C4-2B (cell line): Measurements from ENCODE around the gene FARSB.
"Not testable (repeated sequence)": the region's sequence is repeated elsewhere in the genome, so short reads cannot be mapped to it uniquely, and the experiment has no call there.

Source experiments
- H3K27ac ChIP-seq: fragments of 450-650 bp; 2 replicates; pipeline ENCODE4 v1.5.1; 2017
- ZFX ChIP-seq: fragments of 450-650 bp; IDR thresholded peaks from 2 replicates; pipeline ENCODE4 v1.6.1; 2017
- TF ChIP-seq, protein P1 (sequence below): fragments of 450-650 bp; conservative IDR thresholded peaks from 2 replicates; pipeline ENCODE4 v1.5.1; 2017; ENCODE audit warnings: mild to moderate bottlenecking

FARSB gene

DNA sequence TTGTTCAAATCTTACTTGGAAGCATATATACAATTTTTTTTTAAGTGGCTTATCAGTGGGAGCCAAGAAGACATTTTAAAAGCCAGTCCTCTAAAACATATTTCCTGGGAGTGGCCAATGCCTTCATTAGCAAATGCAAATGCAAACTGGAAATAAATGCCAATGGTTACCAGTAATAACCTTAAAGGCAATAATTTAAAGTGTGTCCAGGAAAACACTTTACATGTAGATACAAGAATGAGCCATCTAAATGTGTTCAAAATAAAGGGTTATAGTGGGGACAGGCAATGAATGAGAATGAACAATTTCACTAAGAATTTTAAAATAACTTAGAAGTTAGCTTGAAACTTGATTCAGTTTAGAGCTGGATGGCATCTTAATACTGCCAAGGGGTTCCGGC is 64.2 kb downstream of the FARSB start:
- TF ChIP-seq, protein P1, sequence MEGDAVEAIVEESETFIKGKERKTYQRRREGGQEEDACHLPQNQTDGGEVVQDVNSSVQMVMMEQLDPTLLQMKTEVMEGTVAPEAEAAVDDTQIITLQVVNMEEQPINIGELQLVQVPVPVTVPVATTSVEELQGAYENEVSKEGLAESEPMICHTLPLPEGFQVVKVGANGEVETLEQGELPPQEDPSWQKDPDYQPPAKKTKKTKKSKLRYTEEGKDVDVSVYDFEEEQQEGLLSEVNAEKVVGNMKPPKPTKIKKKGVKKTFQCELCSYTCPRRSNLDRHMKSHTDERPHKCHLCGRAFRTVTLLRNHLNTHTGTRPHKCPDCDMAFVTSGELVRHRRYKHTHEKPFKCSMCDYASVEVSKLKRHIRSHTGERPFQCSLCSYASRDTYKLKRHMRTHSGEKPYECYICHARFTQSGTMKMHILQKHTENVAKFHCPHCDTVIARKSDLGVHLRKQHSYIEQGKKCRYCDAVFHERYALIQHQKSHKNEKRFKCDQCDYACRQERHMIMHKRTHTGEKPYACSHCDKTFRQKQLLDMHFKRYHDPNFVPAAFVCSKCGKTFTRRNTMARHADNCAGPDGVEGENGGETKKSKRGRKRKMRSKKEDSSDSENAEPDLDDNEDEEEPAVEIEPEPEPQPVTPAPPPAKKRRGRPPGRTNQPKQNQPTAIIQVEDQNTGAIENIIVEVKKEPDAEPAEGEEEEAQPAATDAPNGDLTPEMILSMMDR, result no peak
- TF ChIP-seq ZFX, result no peak
- no peak overlapping the region for H3K27ac ChIP-seq

DNA sequence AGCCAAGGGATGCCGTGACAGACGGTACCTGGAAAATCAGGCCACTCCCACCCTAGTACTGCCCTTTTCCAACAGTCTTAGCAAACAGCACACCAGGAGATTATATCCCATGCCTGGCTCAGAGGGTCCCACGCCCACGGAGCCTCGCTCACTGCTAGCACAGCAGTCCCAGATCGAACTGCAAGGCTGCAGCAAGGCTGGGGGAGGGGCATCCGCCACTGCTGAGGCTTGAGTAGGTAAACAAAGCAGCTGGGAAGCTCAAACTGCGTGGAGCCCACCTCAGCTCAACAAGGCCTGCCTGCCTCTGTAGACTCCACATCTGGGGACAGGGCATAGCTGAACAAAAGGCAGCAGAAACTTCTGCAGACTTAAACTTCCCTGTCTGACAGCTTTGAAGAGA is 71.3 kb downstream of the FARSB start:
- not testable (repeated sequence) for H3K27ac ChIP-seq

DNA sequence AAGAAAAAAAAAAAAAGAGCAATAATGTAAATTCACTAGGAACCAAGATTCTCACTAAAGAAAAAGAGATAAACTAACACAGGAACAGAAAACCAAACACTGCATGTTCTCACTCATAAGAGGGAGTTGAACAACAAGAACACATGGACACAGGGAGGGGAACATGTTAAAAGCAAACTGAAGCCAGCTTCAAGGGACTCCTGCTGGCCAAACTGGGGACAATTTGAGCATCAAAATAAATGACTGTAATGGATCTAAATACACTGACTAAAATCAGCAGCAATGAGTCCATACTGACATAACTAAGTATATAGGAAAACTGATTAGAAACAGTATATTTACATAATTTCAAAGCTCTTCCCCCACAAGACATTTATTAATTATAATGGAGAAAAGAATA is 73.0 kb downstream of the FARSB start:
- no peak overlapping the region for H3K27ac ChIP-seq
- no peak for TF ChIP-seq ZFX
- TF ChIP-seq, protein P1, result peak; percentile 20; the same call in 1 of the 2 replicates

DNA sequence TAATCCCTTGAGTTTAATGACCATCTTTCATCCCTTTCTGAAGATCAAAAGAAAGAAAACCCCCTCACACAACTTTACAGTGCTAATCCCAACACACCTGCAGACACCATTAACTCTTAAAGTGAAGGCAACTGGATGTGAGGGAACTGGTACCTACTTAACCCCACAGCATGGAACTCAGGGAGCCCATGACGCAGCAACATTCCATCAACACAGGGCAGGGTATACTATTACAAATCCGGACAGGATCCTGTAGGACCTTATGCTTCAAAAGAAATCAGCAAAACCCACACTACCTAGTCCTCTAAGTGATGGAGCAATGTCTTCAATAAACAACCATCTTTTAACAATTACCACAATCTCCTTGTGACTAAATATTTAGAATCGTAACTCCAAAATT is 78.6 kb downstream of the FARSB start:
- TF ChIP-seq, protein P1, result no peak
- no peak for TF ChIP-seq ZFX
- H3K27ac ChIP-seq, result no peak overlapping the region

DNA sequence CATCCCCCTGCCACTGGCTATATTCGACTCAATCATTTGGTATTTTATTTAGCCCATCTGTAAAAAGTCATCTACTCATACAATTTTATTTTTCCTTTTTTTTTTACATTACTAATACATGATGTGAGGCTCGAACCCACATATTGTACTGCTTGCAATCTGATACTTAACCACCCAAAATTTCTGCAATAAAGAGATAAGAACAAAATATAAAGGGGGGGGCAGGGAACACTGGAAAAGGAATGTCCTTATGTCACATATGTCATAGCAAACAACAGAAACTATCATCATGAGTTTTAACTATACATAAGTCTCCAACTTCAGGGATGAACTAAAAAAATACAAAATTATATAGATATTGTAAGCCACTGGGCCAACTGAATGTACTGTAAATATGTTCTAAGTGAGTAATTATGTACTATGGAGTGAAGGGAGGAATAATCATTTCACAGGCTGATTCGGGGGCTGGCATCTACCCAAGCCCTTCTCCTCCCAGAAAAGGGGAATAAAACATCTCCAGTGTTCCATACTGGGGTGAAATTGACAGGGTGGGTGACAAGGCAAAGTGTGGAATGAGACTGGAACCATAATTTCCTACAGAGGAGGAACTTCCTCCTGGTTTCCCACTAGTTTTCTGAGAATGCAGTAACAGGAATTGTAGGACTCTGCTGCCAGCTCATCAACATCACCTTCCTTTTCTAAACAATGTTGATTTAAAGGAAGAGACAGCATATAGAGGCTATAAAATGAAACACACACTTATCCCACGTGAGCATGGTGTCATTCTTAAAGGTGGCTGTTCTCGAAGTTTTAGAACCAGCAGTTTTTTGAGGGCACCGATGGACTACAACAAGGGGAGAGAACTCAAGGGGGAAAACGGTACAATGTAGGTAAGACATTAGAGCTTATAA is 79.5 kb downstream of the FARSB start:
- H3K27ac ChIP-seq, result no peak overlapping the region
- TF ChIP-seq, protein P1, result no peak
- no peak for TF ChIP-seq ZFX

DNA sequence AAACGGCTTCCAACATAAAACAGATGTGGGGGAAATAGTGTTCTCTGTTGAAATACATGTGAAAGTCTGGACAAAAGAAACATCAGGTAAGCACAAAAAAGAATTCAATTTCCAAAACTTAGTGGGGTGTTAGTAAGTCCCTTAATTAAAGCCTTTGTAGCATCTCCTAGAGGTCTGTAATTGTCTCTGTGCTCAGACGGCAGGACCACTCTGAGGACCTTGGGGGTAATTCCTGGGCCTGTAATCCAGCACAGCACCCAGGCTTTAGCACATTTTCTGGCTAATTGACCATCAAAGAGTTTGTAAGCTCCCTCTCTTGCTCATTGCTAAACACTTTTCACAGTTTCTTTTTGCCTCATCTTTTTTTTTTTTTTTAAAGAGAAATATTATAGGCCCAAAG is 80.3 kb downstream of the FARSB start:
- H3K27ac ChIP-seq, result no peak overlapping the region
- no peak for TF ChIP-seq ZFX
- TF ChIP-seq, protein P1, result no peak

DNA sequence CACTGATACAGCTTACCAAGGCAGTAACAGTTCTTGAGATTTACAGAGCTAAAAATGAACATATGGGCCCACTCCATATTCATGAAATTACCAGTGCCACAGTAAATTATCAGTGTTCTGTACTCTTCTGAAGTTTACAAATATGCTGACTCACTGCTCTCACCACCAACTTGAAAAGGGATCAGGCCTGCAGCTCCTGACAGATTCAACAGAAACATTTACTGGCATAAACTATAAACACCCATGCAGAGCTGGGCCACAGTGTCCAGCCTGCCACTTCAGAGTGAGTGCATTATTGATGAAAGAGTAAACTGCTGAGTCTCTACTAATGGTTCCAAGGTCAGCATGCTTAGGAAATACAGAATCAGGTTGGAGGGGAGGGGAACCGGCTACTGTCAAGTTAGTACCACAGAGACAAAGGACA is 83.1 kb downstream of the FARSB start:
- peak overlapping the region; percentile 70; the same call in 1 of the 2 replicates for H3K27ac ChIP-seq
- TF ChIP-seq, protein P1, result no peak
- TF ChIP-seq ZFX, result no peak

DNA sequence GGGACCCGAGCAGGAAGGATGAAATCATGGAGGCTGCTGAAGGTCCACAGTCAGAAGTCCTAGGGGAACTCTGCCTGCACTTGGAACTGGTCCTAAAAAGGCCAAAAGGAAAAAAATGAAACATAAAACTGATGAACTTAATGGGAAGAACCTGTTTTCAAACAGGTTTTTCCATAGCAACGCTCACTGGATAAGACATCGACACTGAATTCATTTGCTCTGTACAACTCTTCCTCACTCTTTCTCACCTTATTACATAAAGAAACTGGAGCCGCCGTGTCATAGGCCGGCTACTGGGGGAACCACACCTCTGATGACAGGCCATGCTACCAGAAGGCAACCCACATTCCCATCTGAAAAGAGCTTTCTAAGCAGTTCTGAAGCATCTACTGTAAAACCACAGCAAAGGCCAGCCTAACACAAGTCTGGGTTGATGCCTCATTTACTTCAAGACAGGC is 83.6 kb downstream of the FARSB start:
- no peak for TF ChIP-seq ZFX
- TF ChIP-seq, protein P1, result no peak
- H3K27ac ChIP-seq, result peak overlapping the region; percentile 70; the same call in 1 of the 2 replicates
